Measurements from ENCODE around the gene LRRC1.

GRCh38 chr6:53802582-53802981, 7.8 kb downstream of the LRRC1 start:
- TF ChIP-seq POLR2AphosphoS5 (IDR thresholded peaks at IDR 0.05): no peak
- TF ChIP-seq CTCF (IDR thresholded peaks at IDR 0.05): no peak
- no peak for TF ChIP-seq POLR2A (IDR thresholded peaks at IDR 0.05)
